Muscle layer of colon (tissue), 2 donors: Measurements from ENCODE around the gene KCNQ1.

ENCODE experiments used
- H3K27ac ChIP-seq: one replicate; pipeline ENCODE4 v1.7.0; 2013; ENCODE audit warnings: low read depth, mild to moderate bottlenecking, low read length, moderate library complexity
- H3K27me3 ChIP-seq, 2 donors: one replicate each; pipeline ENCODE4 v1.7.0; 2013; ENCODE audit warnings: low read length in 2 of 2, mild to moderate bottlenecking in 2 of 2; ENCODE audit not compliant: insufficient read depth in 2 of 2, control insufficient read depth in 1 of 2
- H3K36me3 ChIP-seq: one replicate; pipeline ENCODE4 v1.7.0; 2013; ENCODE audit warnings: mild to moderate bottlenecking, low read length; ENCODE audit not compliant: insufficient read depth
- H3K4me1 ChIP-seq: one replicate; pipeline ENCODE4 v1.7.0; 2013; ENCODE audit warnings: mild to moderate bottlenecking, low read length; ENCODE audit not compliant: insufficient read depth
- H3K4me3 ChIP-seq, 2 donors: one replicate each; pipeline ENCODE4 v1.7.0; 2013; ENCODE audit warnings: low read length in 2 of 2, low read depth in 1 of 2, mild to moderate bottlenecking in 1 of 2, moderate library complexity in 1 of 2
- H3K9ac ChIP-seq: one replicate; pipeline ENCODE4 v1.7.0; 2013; ENCODE audit warnings: low read length
- H3K9me3 ChIP-seq: one replicate; pipeline ENCODE4 v1.7.0; 2013; ENCODE audit warnings: mild to moderate bottlenecking, low read length
- donor health status: abdominal sarcoma.
- donor health status: Adenocarcinoma of cecum.

Gene KCNQ1

GRCh38 chr11:2541881-2542361 lies 97.1 kb downstream of the KCNQ1 start:
- Histone ChIP-seq H3K4me1 (no peaks in the 10 kb centered on the region), H3K27ac (no peak overlapping the region), H3K9me3 (no peaks in the 10 kb centered on the region)

GRCh38 chr11:2542406-2542805 lies 97.6 kb downstream of the KCNQ1 start:
- no peaks in the 10 kb centered on the region for H3K36me3 ChIP-seq
- no peak overlapping the region for H3K9ac ChIP-seq
- no peaks in the 10 kb centered on the region for H3K9me3 ChIP-seq
- H3K4me1 ChIP-seq, result no peaks in the 10 kb centered on the region
- H3K27me3 ChIP-seq, result no peaks in the 10 kb centered on the region
- H3K27ac ChIP-seq, result no peak overlapping the region
- H3K4me3 ChIP-seq, result no peak overlapping the region

More at GRCh38 chr11:2541881-2542361, 97.1 kb downstream of the KCNQ1 start:
- Histone ChIP-seq H3K9ac (no peak overlapping the region), H3K36me3 (no peaks in the 10 kb centered on the region), H3K27me3 (no peaks in the 10 kb centered on the region), H3K4me3 (no peak overlapping the region)

GRCh38 chr11:2547806-2548205 lies 103.0 kb downstream of the KCNQ1 start:
- Histone ChIP-seq H3K4me1 (no peaks in the 10 kb centered on the region), H3K36me3 (no peaks in the 10 kb centered on the region), H3K9me3 (no peaks in the 10 kb centered on the region), H3K27ac (no peak overlapping the region), H3K27me3 (no peaks in the 10 kb centered on the region), H3K9ac (no peak overlapping the region), H3K4me3 (no peak overlapping the region)

GRCh38 chr11:2548596-2548995 lies 103.8 kb downstream of the KCNQ1 start:
- H3K4me3 ChIP-seq, result no peak overlapping the region
- H3K36me3 ChIP-seq, result no peaks in the 10 kb centered on the region
- H3K9ac ChIP-seq, result no peak overlapping the region
- no peaks in the 10 kb centered on the region for H3K4me1 ChIP-seq
- H3K9me3 ChIP-seq, result no peaks in the 10 kb centered on the region
- H3K27me3 ChIP-seq, result no peaks in the 10 kb centered on the region
- H3K27ac ChIP-seq, result no peak overlapping the region

- no peaks in the 10 kb centered on the region for H3K36me3 ChIP-seq
- no peak overlapping the region for H3K27ac ChIP-seq
- no peak overlapping the region for H3K4me3 ChIP-seq
- no peak overlapping the region for H3K9ac ChIP-seq
- H3K4me1 ChIP-seq, result no peaks in the 10 kb centered on the region
- no peaks in the 10 kb centered on the region for H3K27me3 ChIP-seq
- no peaks in the 10 kb centered on the region for H3K9me3 ChIP-seq
These were observed 104.3 kb downstream of the KCNQ1 start for GRCh38 chr11:2549080-2549479.

- Histone ChIP-seq H3K4me3 (no peak overlapping the region), H3K27me3 (no peaks in the 10 kb centered on the region), H3K36me3 (no peaks in the 10 kb centered on the region), H3K4me1 (no peaks in the 10 kb centered on the region), H3K27ac (no peak overlapping the region), H3K9ac (no peak overlapping the region), H3K9me3 (no peaks in the 10 kb centered on the region)
These were observed 104.7 kb downstream of the KCNQ1 start for GRCh38 chr11:2549491-2549875.

- Histone ChIP-seq H3K27me3 (no peaks in the 10 kb centered on the region), H3K27ac (no peak overlapping the region), H3K4me3 (no peak overlapping the region), H3K36me3 (no peaks in the 10 kb centered on the region), H3K9me3 (no peaks in the 10 kb centered on the region), H3K9ac (no peak overlapping the region), H3K4me1 (no peaks in the 10 kb centered on the region)
These were observed 105.2 kb downstream of the KCNQ1 start for GRCh38 chr11:2549876-2550605.

- H3K27ac ChIP-seq, result no peak overlapping the region
- H3K36me3 ChIP-seq, result no peaks in the 10 kb centered on the region
- H3K9ac ChIP-seq, result no peak overlapping the region
- H3K4me3 ChIP-seq, result no peak overlapping the region
- H3K4me1 ChIP-seq, result no peaks in the 10 kb centered on the region
- H3K9me3 ChIP-seq, result no peaks in the 10 kb centered on the region
- H3K27me3 ChIP-seq, result no peaks in the 10 kb centered on the region
These were observed 105.8 kb downstream of the KCNQ1 start for GRCh38 chr11:2550606-2550970.

GRCh38 chr11:2551131-2551530 lies 106.3 kb downstream of the KCNQ1 start:
- Histone ChIP-seq H3K4me1 (no peaks in the 10 kb centered on the region), H3K27ac (no peak overlapping the region), H3K9me3 (no peaks in the 10 kb centered on the region), H3K36me3 (no peaks in the 10 kb centered on the region), H3K9ac (no peak overlapping the region), H3K4me3 (no peak overlapping the region), H3K27me3 (no peaks in the 10 kb centered on the region)

GRCh38 chr11:2552210-2552609 lies 107.4 kb downstream of the KCNQ1 start:
- Histone ChIP-seq H3K9me3 (no peaks in the 10 kb centered on the region), H3K9ac (no peak overlapping the region), H3K27ac (no peak overlapping the region), H3K36me3 (no peaks in the 10 kb centered on the region), H3K4me1 (no peaks in the 10 kb centered on the region), H3K27me3 (no peaks in the 10 kb centered on the region), H3K4me3 (no peak overlapping the region)

GRCh38 chr11:2553198-2553597 lies 108.4 kb downstream of the KCNQ1 start:
- Histone ChIP-seq H3K9ac (no peak overlapping the region), H3K27me3 (no peaks in the 10 kb centered on the region), H3K36me3 (no peaks in the 10 kb centered on the region), H3K27ac (no peak overlapping the region), H3K4me3 (no peak overlapping the region), H3K4me1 (no peaks in the 10 kb centered on the region), H3K9me3 (no peaks in the 10 kb centered on the region)

GRCh38 chr11:2553886-2554285 lies 109.1 kb downstream of the KCNQ1 start:
- H3K36me3 ChIP-seq, result no peaks in the 10 kb centered on the region
- no peak overlapping the region for H3K9ac ChIP-seq
- no peaks in the 10 kb centered on the region for H3K9me3 ChIP-seq
- no peak overlapping the region for H3K27ac ChIP-seq
- H3K27me3 ChIP-seq, result no peaks in the 10 kb centered on the region
- no peak overlapping the region for H3K4me3 ChIP-seq
- H3K4me1 ChIP-seq, result no peaks in the 10 kb centered on the region
